Sciatic nerve (tissue), 2 donors: ENCODE results near the gene TAP1. TPM values are rescaled to one million over a fixed set of nuclear protein-coding genes. Genes with fewer than 3 reads are reported as not detected.
"Not testable (repeated sequence)": the region's sequence is repeated elsewhere in the genome, so short reads cannot be mapped to it uniquely, and the experiment has no call there.

Experiments
- ATAC-seq: fragments of 200-7000 bp; cut with Tn5 transposase; one replicate; pipeline ENCODE4 v1.9.1; 2020; ENCODE audit warnings: mild to moderate bottlenecking, moderate library complexity
- DNase-seq: peaks from one replicate; pipeline ENCODE4 v3.0.0-alpha.2; 2020; ENCODE audit warnings: low spot score
- intact Hi-C: fragments of 100-400 bp; cut with DNase I; formaldehyde crosslinking; loops from one replicate; pipeline ENCODE4 v1.14.2; 2022
- total RNA-seq: library from RNA; stranded (reverse); fragmentation: NEBNext Ultra II Directional; extraction: Animal tissue kit (Norgen Biotek cat#: 25700); gene quantifications from one replicate; pipeline ENCODE4 v1.2.1, GENCODE V29; 2021
- donor health status: DM: no; HTN: no; CAD: no.
- donor health status: DM: no; HTN: no; CAD: no.

The TAP1 gene, protein sequence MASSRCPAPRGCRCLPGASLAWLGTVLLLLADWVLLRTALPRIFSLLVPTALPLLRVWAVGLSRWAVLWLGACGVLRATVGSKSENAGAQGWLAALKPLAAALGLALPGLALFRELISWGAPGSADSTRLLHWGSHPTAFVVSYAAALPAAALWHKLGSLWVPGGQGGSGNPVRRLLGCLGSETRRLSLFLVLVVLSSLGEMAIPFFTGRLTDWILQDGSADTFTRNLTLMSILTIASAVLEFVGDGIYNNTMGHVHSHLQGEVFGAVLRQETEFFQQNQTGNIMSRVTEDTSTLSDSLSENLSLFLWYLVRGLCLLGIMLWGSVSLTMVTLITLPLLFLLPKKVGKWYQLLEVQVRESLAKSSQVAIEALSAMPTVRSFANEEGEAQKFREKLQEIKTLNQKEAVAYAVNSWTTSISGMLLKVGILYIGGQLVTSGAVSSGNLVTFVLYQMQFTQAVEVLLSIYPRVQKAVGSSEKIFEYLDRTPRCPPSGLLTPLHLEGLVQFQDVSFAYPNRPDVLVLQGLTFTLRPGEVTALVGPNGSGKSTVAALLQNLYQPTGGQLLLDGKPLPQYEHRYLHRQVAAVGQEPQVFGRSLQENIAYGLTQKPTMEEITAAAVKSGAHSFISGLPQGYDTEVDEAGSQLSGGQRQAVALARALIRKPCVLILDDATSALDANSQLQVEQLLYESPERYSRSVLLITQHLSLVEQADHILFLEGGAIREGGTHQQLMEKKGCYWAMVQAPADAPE
- 32.8 TPM for total RNA-seq

DNA sequence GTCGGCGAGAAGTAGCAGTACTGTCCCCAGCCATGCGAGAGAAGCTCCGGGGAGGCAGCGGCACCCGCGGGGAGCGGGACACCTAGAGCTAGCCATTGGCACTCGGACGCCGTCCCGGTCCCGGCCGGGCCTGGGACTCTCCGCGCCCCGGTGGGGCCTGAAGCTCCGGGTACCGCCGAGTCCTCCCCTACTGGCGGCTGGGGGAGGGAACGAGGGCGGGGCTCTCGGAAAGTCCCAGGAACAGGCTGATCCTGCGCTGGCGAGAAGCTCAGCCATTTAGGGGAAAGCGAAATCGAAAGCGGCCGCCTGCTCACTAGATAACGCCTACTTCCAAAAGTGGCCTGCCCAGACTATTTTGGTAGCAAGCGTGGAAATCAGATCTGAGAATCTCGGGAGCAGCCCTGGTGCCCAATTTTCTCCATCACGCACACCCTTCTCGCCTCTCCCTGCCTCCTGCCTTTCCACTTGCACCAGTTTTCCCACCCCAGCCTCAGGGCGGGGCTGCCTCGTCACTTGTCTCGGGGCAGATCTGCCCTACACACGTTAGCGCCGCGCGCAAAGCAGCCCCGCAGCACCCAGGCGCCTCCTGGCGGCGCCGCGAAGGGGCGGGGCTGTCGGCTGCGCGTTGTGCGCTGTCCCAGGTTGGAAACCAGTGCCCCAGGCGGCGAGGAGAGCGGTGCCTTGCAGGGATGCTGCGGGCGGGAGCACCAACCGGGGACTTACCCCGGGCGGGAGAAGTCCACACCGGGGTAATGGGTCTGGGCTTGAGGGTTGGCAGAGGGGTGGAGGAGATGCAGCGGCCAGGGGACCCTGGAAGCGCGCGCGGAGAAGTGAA lies at the start of gene TAP1, which contains the start of gene PSMB9:
TSS of gene TAP1 (minus strand) at position 164 of the 835 bp plus-strand sequence. CDS start at position 96, 68 bp downstream.
TSS of gene PSMB9 (plus strand) at position 652 of the 835 bp plus-strand sequence. CDS start at position 690, 38 bp downstream.
- ATAC-seq (peak; percentile 96), DNase-seq (peak; percentile 96)
- intact Hi-C loops = no loop called here

DNA sequence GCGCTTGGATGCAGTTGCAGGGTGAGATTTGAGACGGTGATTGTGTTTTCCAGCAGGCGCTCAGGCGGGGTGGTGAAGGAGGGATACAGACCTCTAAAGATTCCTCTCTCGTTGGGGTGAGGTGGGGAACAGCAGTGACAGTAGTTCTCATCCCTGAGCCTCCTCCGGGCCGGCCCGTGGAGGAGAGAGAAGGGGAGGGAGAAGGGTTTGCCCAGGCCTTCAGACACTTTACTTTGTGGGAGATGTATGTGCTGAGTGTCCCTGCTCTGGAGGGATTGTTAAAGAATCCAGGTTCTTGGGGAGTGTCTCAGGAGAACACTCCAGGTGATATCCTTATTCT lies 41.5 kb upstream of the TAP1 start:
- intact Hi-C loops = no loop called here
- peak; percentile 44 for ATAC-seq
- no peak for DNase-seq

DNA sequence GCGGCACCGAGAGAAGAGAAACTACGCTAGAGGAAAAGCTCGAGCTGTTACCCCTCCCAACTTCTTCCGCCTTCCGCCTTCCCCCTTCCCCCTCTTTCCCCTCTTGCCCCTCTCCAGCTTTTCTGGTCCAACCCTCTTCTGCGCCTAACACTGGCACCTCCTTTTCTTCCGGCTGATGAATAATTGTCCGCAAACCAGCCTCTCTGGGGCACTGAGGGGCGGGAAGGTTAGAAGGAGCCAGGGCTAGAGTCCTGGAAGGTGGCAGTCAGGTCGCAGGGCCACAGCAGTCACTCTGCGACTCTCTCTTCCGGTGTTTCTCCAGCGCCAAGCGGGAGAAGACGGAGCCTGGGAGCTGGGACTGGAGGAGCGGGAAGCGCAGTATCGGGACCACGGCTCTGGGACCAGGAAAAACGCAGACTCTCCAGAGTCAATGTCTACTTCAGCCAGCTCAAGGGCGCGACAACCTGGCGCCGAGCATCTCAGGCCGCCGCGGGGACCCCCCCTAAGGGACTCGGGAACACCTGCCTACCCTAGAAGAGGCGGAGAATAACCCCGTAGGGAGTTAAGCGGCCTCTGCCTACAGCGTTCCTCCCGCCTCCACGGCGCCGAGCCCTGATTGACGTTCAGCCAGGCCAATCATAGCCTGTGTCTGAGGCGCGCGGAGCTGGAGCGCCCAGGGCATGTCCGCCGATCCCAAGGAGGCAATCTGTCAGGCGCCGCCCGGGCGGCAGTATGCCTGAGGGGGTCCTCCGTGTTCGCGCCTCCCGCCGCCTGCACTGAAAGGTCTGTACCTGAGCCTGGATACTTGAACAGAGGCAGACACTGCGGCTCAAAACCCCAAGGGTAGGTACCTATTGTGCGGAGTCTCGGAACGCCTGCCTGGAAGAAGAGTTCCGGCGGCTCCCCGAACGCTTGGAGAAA lies 40.8 kb upstream of the TAP1 start:
- ATAC-seq (peak; percentile 100), DNase-seq (peak; percentile 98)
- intact Hi-C loops = no loop called here

DNA sequence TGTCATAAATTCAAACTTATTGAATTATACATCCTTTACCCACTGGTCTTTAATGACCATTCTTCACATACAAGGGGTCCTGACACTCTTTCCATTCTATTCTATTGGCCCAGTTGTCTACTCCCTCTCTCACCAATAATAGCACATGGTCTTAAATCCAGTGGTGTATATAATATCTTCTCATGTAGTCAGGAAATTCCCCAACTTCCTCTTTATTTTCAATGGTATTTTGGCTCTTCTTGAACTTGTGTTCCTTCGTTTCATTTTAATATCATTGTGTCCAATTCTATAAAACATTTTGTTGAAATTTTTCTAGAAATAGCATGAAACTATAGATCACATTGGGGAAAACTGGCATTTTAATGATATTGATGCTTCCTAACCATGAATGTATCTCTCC lies 37.3 kb upstream of the TAP1 start:
- intact Hi-C loops = no loop called here

DNA sequence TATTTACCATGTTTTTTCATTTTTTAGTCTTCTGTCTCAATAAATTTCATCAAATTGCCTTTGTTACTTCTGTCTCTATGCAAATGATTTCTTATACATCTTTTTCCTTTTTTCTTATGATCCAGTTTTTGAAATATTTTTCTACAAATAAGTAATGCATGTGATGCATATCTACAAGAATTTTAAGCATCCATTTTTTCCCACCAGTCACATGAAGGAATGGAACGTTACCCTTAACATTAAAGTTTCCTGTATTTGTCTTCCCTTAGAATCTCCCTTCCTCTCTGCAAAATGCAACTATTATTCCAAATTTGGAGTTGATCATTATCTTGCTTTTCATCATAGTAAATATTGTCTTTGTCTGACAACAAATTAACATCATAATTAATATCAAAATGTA lies 36.0 kb upstream of the TAP1 start:
- DNase-seq = no peak
- intact Hi-C loops = loop anchor here (10.0 kb wide), 1 partner anchor 45 kb away; no protein-coding TSS in a partner anchor
- ATAC-seq = no peak

More for the DNA sequence above, 37.3 kb upstream of the TAP1 start:
- ATAC-seq (no peak), DNase-seq (no peak)

DNA sequence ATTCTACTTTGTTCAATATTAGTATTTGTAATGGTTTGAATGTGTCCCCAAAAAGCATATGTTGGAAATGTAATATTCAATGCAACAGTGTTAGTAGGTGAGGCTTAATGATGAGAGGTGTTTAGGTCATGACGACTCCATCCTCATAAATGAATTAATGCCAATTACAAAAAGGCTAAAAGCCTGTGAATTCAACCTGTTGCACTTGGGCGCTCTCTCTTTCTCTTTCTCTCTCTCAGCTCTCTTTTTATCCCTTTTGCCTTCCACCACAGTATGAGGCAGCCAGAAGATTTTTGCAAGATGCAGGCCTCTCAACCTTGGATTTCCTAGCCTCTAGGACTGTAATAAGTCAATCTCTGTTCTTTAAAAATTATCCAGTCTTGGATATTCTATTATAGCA lies 35.1 kb upstream of the TAP1 start:
- DNase-seq = no peak
- intact Hi-C loops = loop anchor here (10.0 kb wide), 1 partner anchor 46 kb away; no protein-coding TSS in a partner anchor
- no peak for ATAC-seq

DNA sequence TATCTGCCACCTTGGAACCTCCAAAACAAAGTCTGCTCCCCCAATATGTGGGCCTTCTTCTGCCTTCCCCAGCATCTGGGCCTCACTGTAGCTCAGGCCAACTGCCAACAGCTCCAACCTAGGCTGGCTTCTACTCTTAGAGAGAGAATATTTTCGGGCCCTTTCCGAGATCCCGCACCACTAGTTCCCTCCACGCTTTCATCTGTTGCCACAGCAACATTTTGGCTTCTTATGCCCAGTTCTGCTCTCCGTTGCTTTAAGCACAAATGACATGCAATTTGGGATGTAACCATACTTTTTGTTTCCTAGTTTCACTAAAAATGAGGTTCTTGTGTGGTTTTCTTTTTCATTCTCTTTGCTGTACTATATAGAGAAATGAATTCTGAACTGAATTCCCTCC lies 34.1 kb upstream of the TAP1 start:
- DNase-seq = no peak
- ATAC-seq = no peak
- intact Hi-C loops = loop anchor here (10.0 kb wide), 1 partner anchor 47 kb away; no protein-coding TSS in a partner anchor

DNA sequence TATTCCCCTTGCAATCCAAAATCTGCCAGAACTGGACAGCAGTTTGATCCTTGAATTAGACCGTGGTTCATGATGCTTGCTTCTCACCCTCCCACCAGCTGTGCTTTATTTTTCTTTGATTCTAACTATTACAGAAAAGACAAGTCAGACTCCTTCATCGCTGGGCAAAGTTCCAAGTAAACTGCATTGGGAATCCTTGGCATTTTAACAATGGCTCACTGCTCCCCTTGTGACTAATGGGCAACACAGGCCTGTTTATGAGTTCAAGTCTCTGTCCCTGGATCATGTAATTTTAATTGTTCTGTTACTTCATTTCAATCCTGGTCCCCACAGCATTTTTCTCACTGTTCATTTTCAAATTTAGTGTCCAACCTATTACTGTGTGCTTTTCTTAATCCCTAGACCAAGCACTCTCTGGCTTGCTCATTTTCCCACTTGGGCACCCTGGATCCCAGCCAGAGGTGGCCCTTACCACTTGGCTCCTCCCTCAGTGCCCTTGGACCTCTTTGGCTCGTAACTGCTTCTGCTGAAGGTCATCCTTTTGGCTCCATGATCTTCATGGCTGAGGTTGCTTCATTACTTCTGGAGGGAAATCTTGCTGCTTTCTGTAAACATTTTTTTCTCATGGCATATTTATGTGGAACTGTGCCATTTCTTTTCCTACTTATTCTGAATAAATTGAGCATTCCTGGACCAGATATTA lies 33.3 kb upstream of the TAP1 start:
- DNase-seq (no peak), ATAC-seq (peak; percentile 53)
- intact Hi-C loops = loop anchor here (10.0 kb wide), 1 partner anchor 48 kb away; no protein-coding TSS in a partner anchor

DNA sequence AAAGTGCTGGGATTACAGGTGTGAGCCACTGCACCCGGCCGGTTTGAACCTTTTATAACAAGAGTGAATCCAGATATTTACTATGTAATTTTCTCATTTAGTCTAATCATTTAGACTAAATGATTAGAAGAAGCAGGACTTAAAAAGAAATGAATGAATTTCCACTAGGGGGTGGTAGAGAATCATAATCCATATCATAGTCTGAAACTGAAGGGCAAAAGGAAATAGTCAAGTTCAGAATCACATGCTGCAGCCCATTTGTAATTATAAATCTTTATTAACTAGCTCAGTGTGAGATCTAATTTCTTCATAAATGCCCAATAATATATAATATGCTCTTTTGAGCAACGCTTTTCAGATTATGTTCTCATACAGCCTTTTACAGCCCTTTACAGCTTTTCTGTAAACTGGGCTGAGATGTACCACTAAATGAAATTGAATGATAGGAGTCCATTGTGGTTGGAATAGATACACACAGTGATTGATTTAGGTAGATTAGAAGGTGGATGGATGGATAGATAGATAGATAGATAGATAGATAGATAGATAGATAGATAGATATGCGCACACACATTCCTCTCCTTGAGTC lies 32.3 kb upstream of the TAP1 start:
- intact Hi-C loops = loop anchor here (10.0 kb wide), 1 partner anchor 49 kb away; no protein-coding TSS in a partner anchor
- DNase-seq = no peak
- ATAC-seq = peak; percentile 70

DNA sequence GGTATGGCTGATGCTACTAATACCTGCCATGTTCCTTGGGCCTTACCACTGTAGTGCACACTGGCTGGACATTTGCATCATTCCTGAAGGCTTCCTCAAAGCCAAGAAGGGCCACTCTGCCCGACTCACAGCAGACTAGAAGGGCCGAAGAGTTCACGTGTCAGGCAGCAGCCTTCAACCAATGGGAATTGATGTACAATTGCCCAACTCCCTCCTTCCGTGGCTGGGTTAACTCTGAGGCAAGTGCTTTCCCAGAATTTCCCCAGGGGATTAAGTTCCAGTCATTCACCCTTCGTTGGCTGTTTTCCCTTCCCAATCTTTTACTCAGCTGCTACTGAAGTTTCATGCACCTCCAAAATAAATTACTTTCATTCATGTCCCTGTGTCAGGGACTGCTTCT lies 30.3 kb upstream of the TAP1 start:
- intact Hi-C loops = loop anchor here (5.0 to 10.0 kb wide), 2 partner anchors 51 to 104 kb away; no protein-coding TSS in a partner anchor
- DNase-seq (no peak), ATAC-seq (peak; percentile 88)

DNA sequence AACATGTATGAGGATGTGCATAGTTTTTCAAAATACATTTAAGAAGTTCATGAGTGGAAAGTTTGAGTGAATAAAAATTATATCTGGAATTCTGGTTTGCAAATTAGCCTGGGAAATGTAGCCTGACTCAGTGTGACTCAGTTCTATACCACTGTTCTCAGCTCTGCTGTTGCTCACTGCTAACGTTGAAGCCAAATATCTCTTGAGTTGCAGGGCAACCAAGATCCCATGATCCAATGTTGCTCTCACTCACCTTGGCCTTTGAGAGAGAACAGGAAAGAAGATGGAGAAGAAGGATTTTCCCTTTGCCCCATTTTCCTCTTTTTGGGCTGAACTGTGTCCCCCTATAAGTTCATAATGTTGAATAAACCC lies 29.4 kb upstream of the TAP1 start:
- ATAC-seq (no peak), DNase-seq (no peak)
- intact Hi-C loops = loop anchor here (5.0 to 10.0 kb wide), 2 partner anchors 52 to 104 kb away; no protein-coding TSS in a partner anchor

DNA sequence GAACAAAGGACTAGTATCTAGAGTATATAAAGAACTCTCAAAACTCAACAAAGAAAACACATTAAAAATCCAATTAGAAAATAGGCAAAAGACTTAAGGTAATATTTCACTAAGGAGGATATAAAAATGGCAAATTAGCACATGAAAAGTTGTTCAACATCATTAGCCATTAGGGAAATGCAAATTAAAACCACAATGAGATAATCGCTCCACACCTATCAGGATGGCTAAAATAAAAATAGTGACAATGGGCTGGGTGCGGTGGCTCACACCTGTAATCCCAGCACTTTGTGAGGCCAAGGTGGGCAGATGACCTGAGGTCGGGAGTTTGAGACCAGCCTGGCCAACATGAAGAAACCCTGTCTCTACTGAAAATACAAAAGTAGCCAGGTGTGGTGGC lies 27.5 kb upstream of the TAP1 start:
- not testable (repeated sequence) for ATAC-seq, DNase-seq
- intact Hi-C loops = loop anchor here (5.0 to 10.0 kb wide), 2 partner anchors 54 to 106 kb away; no protein-coding TSS in a partner anchor

DNA sequence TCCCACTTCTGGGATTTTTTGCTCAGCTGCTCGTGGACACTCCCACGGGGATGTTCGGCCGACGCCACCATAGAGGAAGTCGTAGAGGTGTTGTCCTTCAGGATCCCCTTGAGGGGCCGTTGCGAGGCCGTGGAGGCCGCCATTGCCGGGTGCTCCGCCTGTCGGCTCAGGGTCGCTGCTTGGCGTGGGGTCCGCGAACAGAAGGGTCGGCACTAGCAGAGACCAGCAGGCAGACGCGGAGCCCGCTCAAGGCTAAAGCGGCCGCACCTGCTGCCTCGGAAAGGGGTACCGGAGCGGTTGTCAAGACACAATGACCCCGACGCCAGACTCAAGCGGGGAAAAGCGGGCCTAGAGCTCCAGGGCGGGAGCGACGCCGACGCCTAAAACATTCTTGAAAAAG lies 26.2 kb upstream of the TAP1 start:
- ATAC-seq = no peak
- no peak for DNase-seq
- intact Hi-C loops = loop anchor here (5.0 to 10.0 kb wide), 2 partner anchors 55 to 108 kb away; no protein-coding TSS in a partner anchor

DNA sequence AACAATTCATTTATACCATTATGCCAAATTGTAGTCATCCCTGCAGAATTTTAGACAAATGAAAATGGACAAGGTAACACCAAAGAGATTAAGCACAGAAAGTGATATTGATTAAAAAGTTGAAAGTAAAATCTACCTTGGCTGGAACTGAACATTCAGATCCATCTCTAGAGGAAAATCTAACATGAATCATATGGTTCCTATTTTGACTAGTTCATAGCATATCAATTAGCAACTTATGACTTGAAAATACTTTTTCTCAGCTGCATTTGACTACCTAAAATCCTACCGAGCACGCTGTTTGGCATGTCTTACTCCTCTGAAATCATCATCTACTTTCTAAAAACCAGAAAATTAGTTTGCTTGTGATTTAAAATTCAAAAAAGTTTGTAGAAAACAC lies 23.1 kb upstream of the TAP1 start:
- intact Hi-C loops = no loop called here
- ATAC-seq (no peak), DNase-seq (no peak)

DNA sequence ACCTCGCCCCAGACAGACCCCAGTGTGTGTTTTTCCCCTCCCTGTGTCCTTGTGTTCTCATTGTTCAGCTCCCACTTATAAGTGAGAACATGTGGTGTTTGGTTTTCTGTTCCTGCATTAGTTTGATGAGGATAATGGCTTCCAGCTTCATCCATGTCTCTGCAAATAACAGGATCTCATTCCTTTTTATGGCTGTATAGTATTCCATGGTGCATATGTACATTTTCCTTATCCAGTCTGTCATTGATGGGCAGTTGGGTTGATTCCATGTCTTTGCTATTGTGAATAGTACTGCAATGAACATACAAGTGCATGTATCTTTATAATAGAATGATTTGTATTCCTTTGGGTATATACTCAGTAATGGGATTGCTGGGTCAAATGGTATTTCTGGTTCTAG lies 20.4 kb upstream of the TAP1 start:
- DNase-seq, ATAC-seq, intact Hi-C loops: not testable (repeated sequence)

DNA sequence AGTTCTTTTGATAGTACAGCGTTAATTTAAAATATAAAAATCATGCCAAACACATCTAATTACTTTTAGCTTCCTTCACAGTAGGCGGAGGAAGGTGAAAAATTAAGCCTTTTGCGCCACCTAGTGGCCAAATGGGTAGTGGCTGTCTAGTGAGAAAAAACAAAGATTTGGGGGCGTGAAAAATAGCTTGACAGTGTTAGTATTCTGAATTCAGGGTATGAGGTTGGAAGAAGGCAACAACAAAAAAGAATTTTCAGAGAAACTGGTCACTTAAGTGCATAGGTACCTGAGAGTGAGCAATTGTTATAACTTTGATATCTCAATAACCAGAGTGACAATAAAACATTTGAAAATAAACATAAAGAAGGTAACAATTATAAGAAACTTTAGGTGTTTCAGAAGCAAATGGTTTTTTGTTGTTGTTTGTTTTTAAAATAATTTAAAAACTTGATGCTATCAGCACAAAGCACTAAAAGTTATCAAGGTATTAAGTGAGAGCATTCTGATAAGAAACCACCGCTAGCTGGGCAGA lies 14.8 kb upstream of the TAP1 start:
- intact Hi-C loops = no loop called here
- peak; percentile 86 for ATAC-seq
- peak; percentile 92 for DNase-seq
